Measurements from ENCODE around the gene MYBPH.

Gene MYBPH

GRCh38 chr1:203170625-203171330, 4.8 kb downstream of the MYBPH start:
- H3K9me3 ChIP-seq (ENCODE audit: severe bottlenecking) = no peaks in the 10 kb centered on the region
- no peak for TF ChIP-seq CTCF (IDR thresholded peaks at IDR 0.05; ENCODE audit: low read depth, low read length)
- H3K27me3 ChIP-seq (ENCODE audit: insufficient read depth, low read depth, severe bottlenecking) = no peaks in the 10 kb centered on the region
- no peak overlapping the region for H3K4me3 ChIP-seq (ENCODE audit: low read depth, low read length)
- no peak for DNase-seq
- H3K36me3 ChIP-seq = peaks cover 17% of the 10 kb centered on the region
- no peak overlapping the region for H3K27ac ChIP-seq

GRCh38 chr1:203169770-203170520, 5.7 kb downstream of the MYBPH start:
- Histone ChIP-seq H3K27ac (no peak overlapping the region), H3K36me3 (peaks cover 25% of the 10 kb centered on the region), H3K4me3 (ENCODE audit: low read depth, low read length) (no peak overlapping the region), H3K27me3 (ENCODE audit: insufficient read depth, low read depth, severe bottlenecking) (no peaks in the 10 kb centered on the region), H3K9me3 (ENCODE audit: severe bottlenecking) (no peaks in the 10 kb centered on the region)
- DNase-seq = no peak
- no peak for TF ChIP-seq CTCF (IDR thresholded peaks at IDR 0.05; ENCODE audit: low read depth, low read length)

GRCh38 chr1:203168991-203169390, 6.6 kb downstream of the MYBPH start:
- no peak for TF ChIP-seq CTCF (IDR thresholded peaks at IDR 0.05; ENCODE audit: low read depth, low read length)
- H3K27ac ChIP-seq = no peak overlapping the region
- no peak overlapping the region for H3K4me3 ChIP-seq (ENCODE audit: low read depth, low read length)
- peaks cover 25% of the 10 kb centered on the region for H3K36me3 ChIP-seq
- no peaks in the 10 kb centered on the region for H3K9me3 ChIP-seq (ENCODE audit: severe bottlenecking)
- H3K27me3 ChIP-seq (ENCODE audit: insufficient read depth, low read depth, severe bottlenecking) = no peaks in the 10 kb centered on the region
- no peak for DNase-seq

- Histone ChIP-seq H3K27me3 (ENCODE audit: insufficient read depth, low read depth, severe bottlenecking) (no peaks in the 10 kb centered on the region), H3K27ac (no peak overlapping the region), H3K9me3 (ENCODE audit: severe bottlenecking) (no peaks in the 10 kb centered on the region), H3K4me3 (ENCODE audit: low read depth, low read length) (no peak overlapping the region), H3K36me3 (peaks cover 25% of the 10 kb centered on the region)
- DNase-seq = no peak
- no peak for TF ChIP-seq CTCF (IDR thresholded peaks at IDR 0.05; ENCODE audit: low read depth, low read length)
Observed at GRCh38 chr1:203168256-203168786, 7.3 kb downstream of the MYBPH start.

GRCh38 chr1:203167913-203168200, 7.8 kb downstream of the MYBPH start:
- no peaks in the 10 kb centered on the region for H3K27me3 ChIP-seq (ENCODE audit: insufficient read depth, low read depth, severe bottlenecking)

More at GRCh38 chr1:203167913-203168200, 7.8 kb downstream of the MYBPH start:
- DNase-seq = no peak
- Histone ChIP-seq H3K9me3 (ENCODE audit: severe bottlenecking) (no peaks in the 10 kb centered on the region), H3K4me3 (ENCODE audit: low read depth, low read length) (no peak overlapping the region), H3K27ac (no peak overlapping the region), H3K36me3 (peaks cover 25% of the 10 kb centered on the region)
- TF ChIP-seq CTCF (IDR thresholded peaks at IDR 0.05; ENCODE audit: low read depth, low read length) = no peak

All from WERI-Rb-1 (cell line).